Adrenal gland (tissue), 12 donors: ENCODE results near the gene RPS24. TPM values are rescaled to one million over a fixed set of nuclear protein-coding genes. Genes with fewer than 3 reads are reported as not detected.

ENCODE experiments used
- DNase-seq, 7 donors: peaks; one replicate each; pipeline ENCODE4 v3.0.0-alpha.2; 2019 to 2020
- H3K27ac ChIP-seq, 5 donors: fragments of 200-600 bp; sonication (generic) in 4 of 5; 1 replicate in 3 of 5; 2 replicates in 2 of 5; pipeline versions ENCODE4 v1.5.1 to v1.8.0; 2016 to 2020; ENCODE audit warnings: mild to moderate bottlenecking in 1 of 5
- H3K27me3 ChIP-seq: fragments of 200-600 bp; 2 replicates; pipeline ENCODE4 v1.8.0; 2021
- H3K36me3 ChIP-seq, 2 donors: fragments of 200-600 bp; replicated peaks in 1 of 2; 1 replicate in 1 of 2; 2 replicates in 1 of 2; pipeline versions ENCODE4 v1.5.1 to v1.8.0; 2018 to 2022
- H3K4me1 ChIP-seq, 2 donors: fragments of 200-600 bp; replicated peaks in 1 of 2; 1 replicate in 1 of 2; 2 replicates in 1 of 2; pipeline versions ENCODE4 v1.5.1 to v1.8.0; 2018 to 2021
- H3K4me3 ChIP-seq, 4 donors: fragments of 200-600 bp; sonication (generic) in 3 of 4; one replicate each; pipeline ENCODE4 v1.5.1; 2016 to 2018
- H3K9me3 ChIP-seq, 3 donors: fragments of 200-600 bp; sonication (generic) in 1 of 3; replicated peaks in 1 of 3; 1 replicate in 2 of 3; 2 replicates in 1 of 3; pipeline versions ENCODE4 v1.5.1 to v1.8.0; 2016 to 2021
- POLR2A ChIP-seq, 2 donors: fragments of 450-650 bp; IDR thresholded peaks; one replicate each; pipeline ENCODE4 v1.6.1; 2017; ENCODE audit warnings: antibody characterized with exemption in 2 of 2, mild to moderate bottlenecking in 2 of 2, moderate library complexity in 1 of 2
- WGBS, 4 donors: extraction: QIAGEN DNeasy Blood & Tissue Kit in 2 of 4; methylation state at CpG; one replicate each; pipeline versions ENCODE4 v1.1.5 to v1.1.7; 2013 to 2017; 5-methylcytosine and 5-hydroxymethylcytosine counted together
- intact Hi-C, 2 donors: fragments of 100-400 bp; cut with DNase I; formaldehyde crosslinking; loops; one replicate each; pipeline versions ENCODE4 v1.14.1 to v1.15.0; 2022 to 2023
- polyA plus RNA-seq, 3 donors: library from polyadenylated mRNA; stranded (reverse); fragments of 200-250 nt in 2 of 3; fragments of 350-450 nt in 1 of 3; fragmentation: Illumina TruSeq in 1 of 3; extraction: RNeasy Lipid Tissue Mini Kit (QIAGEN cat#74804) in 1 of 3; gene quantifications; one replicate each; pipeline ENCODE4 v1.2.3, GENCODE V29; 2013 to 2014
- total RNA-seq, 9 donors: library from RNA; depleted of rRNA in 4 of 9; stranded (reverse); fragments of >200 nt in 4 of 9; fragments of 120-200 nt in 1 of 9; fragmentation: NEBNext Ultra II Directional in 1 of 9; extraction: Animal tissue kit (Norgen Biotek cat#: 25700) in 1 of 9; gene quantifications; one replicate each; pipeline versions ENCODE4 v1.1.0 to v1.2.4, GENCODE V29; 2013 to 2023
- TF ChIP-seq, protein P1 (sequence below), 6 experiments: fragments of 450-650 bp in 4 of 6; fragments of 200-600 bp in 2 of 6; sonication (generic) in 1 of 6; IDR thresholded peaks; 1 replicate in 5 of 6; 2 replicates in 1 of 6; pipeline versions ENCODE4 v1.5.1 to v1.8.0; 2016 to 2021; ENCODE audit warnings: antibody characterized with exemption in 6 of 6, mild to moderate bottlenecking in 2 of 6, moderate library complexity in 1 of 6
- donor health status: healthy with polysubstance abuse.
- donor health status: Bipolar disorder and iron deficiency.
- donor health status: DM: yes; HTN: yes; CAD: no.
- donor health status: DM: no; HTN: no; CAD: no.
- donor health status: DM: no; HTN: no; CAD: no.
- donor health status: DM: yes; HTN: yes; CAD: no.

Gene RPS24
- total and polyA plus RNA-seq, 12 donors = 1,129 to 4,974 (median 1,962) TPM

DNA sequence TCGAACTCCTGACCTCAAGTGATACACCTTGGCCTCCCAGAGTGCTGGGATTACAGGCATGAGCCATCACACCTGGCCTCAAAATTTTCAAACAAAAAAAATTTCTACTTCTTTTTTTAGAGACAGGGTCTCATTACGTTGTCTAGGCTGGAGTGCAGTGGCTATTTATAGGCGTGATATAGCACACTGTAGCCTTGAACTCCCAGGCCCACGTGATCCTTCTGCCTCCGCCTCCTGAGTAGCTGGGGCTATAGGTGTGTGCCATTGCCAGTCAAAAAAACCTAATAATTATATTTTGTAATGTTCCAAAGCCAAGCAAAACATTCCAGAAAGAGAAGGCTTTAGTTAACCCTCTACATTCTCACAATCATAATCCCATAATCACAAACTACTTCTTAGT lies 18.1 kb upstream of the RPS24 start:
- H3K4me1 ChIP-seq = peaks cover 0 to 6% of the 10 kb centered on the region in 2 donors
- H3K9me3 ChIP-seq = no peaks in the 10 kb centered on the region
- H3K4me3 ChIP-seq = no peak overlapping the region
- peak overlapping the region in 1 of 5 donors; percentile 13 for H3K27ac ChIP-seq
- WGBS, 4 donors = 58 to 62% (median 61%) methylated on average over 5 of the region's 5 CpGs
- peak in 2 of 7 donors; percentile 33 to 47 for DNase-seq
- intact Hi-C loops = loop anchor here in 1 of 2 donors (10.0 kb wide), 1 partner anchor 101 kb away; no protein-coding TSS in a partner anchor
- no peak for TF ChIP-seq POLR2A (IDR thresholded peaks at IDR 0.05)
- TF ChIP-seq, protein P1, sequence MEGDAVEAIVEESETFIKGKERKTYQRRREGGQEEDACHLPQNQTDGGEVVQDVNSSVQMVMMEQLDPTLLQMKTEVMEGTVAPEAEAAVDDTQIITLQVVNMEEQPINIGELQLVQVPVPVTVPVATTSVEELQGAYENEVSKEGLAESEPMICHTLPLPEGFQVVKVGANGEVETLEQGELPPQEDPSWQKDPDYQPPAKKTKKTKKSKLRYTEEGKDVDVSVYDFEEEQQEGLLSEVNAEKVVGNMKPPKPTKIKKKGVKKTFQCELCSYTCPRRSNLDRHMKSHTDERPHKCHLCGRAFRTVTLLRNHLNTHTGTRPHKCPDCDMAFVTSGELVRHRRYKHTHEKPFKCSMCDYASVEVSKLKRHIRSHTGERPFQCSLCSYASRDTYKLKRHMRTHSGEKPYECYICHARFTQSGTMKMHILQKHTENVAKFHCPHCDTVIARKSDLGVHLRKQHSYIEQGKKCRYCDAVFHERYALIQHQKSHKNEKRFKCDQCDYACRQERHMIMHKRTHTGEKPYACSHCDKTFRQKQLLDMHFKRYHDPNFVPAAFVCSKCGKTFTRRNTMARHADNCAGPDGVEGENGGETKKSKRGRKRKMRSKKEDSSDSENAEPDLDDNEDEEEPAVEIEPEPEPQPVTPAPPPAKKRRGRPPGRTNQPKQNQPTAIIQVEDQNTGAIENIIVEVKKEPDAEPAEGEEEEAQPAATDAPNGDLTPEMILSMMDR (IDR thresholded peaks at IDR 0.05) = no peak
- peaks cover 0 to 81% of the 10 kb centered on the region in 2 donors for H3K36me3 ChIP-seq
- no peaks in the 10 kb centered on the region for H3K27me3 ChIP-seq

DNA sequence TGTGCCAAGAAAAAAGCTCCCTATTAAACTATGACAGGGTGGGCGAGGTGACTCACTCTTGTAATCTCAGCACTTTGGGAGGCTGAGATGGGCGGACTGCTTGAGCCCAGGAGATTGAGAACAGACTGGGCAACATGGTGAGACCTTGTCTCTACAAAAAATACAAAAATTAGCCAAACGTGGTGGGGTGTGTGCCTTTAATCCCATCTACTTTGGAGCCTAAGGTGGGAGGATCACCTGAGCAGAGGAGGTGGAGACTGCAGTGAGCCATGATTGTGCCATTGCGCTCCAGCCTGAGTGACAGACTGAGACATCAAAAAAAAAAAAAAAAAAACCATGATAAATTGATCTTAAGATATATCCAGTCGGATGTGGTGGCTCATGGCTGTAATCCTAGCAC lies 15.8 kb upstream of the RPS24 start:
- intact Hi-C loops = loop anchor here in 1 of 2 donors (10.0 kb wide), 1 partner anchor 103 kb away; no protein-coding TSS in a partner anchor
- no peaks in the 10 kb centered on the region for H3K27me3 ChIP-seq
- WGBS, 4 donors = 74 to 84% (median 75%) methylated on average over 5 of the region's 5 CpGs
- TF ChIP-seq, protein P1 (IDR thresholded peaks at IDR 0.05) = no peak
- no peak for TF ChIP-seq POLR2A (IDR thresholded peaks at IDR 0.05)
- peaks cover 0 to 6% of the 10 kb centered on the region in 2 donors for H3K4me1 ChIP-seq
- H3K4me3 ChIP-seq = no peak overlapping the region
- H3K27ac ChIP-seq = no peak overlapping the region
- no peaks in the 10 kb centered on the region for H3K9me3 ChIP-seq
- peak in 1 of 7 donors; percentile 10 for DNase-seq
- H3K36me3 ChIP-seq = peaks cover 0 to 81% of the 10 kb centered on the region in 2 donors

DNA sequence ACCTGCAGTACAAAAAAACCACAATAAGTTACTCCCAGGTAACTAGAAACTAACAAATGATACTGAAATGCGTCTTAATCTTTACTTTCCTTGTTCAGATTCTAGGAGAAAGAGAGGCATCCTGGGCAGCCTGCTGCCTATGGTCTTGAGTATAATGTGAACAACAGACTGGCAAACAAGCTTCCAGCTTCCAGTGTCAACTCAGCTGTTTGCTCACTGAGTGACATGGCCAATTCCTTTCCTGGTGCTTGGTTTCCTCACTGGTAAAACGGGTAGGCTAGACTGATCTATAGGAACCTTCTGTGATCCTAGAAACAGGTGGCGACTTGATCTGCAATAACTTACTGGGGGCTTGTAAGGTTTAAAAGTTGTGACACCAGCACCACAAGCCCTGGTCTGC lies 14.4 kb upstream of the RPS24 start:
- 78 to 89% (median 85%) methylated on average over 3 of the region's 3 CpGs for WGBS, 4 donors
- Histone ChIP-seq H3K27me3 (no peaks in the 10 kb centered on the region), H3K36me3 (peaks cover 0 to 88% of the 10 kb centered on the region in 2 donors), H3K4me3 (no peak overlapping the region), H3K27ac (no peak overlapping the region), H3K4me1 (no peaks in the 10 kb centered on the region), H3K9me3 (no peaks in the 10 kb centered on the region)
- intact Hi-C loops = loop anchor here in 1 of 2 donors (10.0 kb wide), 1 partner anchor 104 kb away; no protein-coding TSS in a partner anchor
- TF ChIP-seq, protein P1 (IDR thresholded peaks at IDR 0.05) = no peak
- no peak for TF ChIP-seq POLR2A (IDR thresholded peaks at IDR 0.05)
- DNase-seq = peak in 2 of 7 donors; percentile 11 to 17

DNA sequence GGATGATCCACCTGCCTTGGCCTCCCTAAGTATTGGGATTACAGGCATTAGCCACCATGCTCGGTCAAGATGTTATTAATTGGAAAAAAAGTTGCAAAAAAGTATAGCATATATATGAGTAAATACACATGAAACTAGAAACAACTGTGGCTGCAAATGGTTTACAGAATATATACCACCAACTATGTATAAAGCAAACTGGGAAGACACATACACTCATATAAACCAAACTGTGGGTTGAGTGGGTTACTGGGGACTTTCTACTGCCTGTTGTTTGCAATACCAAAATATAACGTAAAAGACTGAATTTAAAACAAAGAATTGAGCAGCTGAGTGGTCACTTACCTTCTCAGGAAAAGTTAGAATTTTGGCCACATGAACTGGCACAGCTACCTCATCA lies 12.5 kb upstream of the RPS24 start:
- intact Hi-C loops = loop anchor here in 1 of 2 donors (10.0 kb wide), 1 partner anchor 86 kb away; no protein-coding TSS in a partner anchor
- 80 to 89% (median 88%) methylated on average over 2 of the region's 2 CpGs for WGBS, 4 donors
- H3K36me3 ChIP-seq = peaks cover 0 to 99% of the 10 kb centered on the region in 2 donors

More for the DNA sequence above, 12.5 kb upstream of the RPS24 start:
- no peak overlapping the region for H3K27ac ChIP-seq
- no peaks in the 10 kb centered on the region for H3K9me3 ChIP-seq
- H3K27me3 ChIP-seq = no peaks in the 10 kb centered on the region
- H3K4me3 ChIP-seq = no peak overlapping the region
- no peaks in the 10 kb centered on the region for H3K4me1 ChIP-seq
- no peak for DNase-seq
- TF ChIP-seq, protein P1 (IDR thresholded peaks at IDR 0.05) = no peak
- no peak for TF ChIP-seq POLR2A (IDR thresholded peaks at IDR 0.05)
